Right renal pelvis (tissue), 4 donors: ENCODE results near the gene RPS2. TPM values are rescaled to one million over a fixed set of nuclear protein-coding genes. Genes with fewer than 3 reads are reported as not detected.
"Not testable (repeated sequence)": the region's sequence is repeated elsewhere in the genome, so short reads cannot be mapped to it uniquely, and the experiment has no call there.

Experiments
- DNase-seq, 4 donors: peaks; one replicate each; pipeline ENCODE4 v3.0.0-alpha.2; 2013; ENCODE audit warnings: low read depth in 4 of 4, low spot score in 3 of 4, missing footprints in 1 of 4
- polyA plus RNA-seq, 4 donors: library from polyadenylated mRNA; unstranded; fragments of 120-200 nt; gene quantifications; one replicate each; pipeline ENCODE4 v1.2.1, GENCODE V29; 2013; ENCODE audit not compliant: insufficient read length in 4 of 4

The RPS2 gene
- polyA plus RNA-seq, 4 donors, result 1,839 to 2,451 (median 2,117) TPM

DNA sequence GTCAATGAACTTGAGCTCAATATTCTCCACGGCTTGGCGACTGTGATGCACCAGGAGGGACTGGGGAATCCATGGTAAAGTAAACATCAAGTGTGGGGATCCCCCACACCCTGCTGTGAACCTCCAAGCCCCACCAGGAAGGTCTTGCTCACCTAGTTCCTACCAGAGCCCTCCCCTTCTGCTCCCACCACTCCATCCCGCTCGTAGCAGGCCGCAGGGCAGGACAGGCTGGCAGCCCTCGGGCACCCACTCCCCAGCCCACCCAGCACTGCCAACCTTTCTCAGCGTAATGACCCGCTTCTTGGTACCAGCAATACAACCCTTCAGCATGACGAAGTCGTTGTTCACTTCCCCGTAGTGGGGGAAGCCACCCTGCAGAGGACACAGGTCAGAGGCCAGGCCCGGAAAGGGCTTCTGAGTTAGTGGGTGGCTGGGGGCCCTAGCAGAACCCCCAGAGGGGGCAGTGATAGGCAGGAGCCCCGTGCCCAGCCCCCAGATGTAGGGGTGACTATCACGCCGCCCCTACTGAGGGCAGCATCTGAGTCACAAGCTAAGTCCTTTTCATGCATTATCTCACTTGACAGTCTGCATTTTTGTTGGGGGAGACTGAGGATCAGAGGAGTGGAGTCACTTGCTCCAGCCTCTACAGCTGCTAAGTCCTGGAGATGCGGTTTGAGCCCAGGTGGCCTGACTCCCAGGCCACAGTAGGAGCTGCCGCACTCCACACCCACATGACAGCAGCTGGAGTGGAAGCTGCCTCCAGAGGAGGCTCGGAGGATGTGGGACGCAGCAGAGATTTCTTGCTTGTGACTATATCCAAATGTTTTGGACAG, 18.9 kb downstream of the RPS2 start:
- DNase-seq, result no peak

GRCh38 chr16:1944612-1945199, 19.9 kb downstream of the RPS2 start:
- no peak for DNase-seq

DNA sequence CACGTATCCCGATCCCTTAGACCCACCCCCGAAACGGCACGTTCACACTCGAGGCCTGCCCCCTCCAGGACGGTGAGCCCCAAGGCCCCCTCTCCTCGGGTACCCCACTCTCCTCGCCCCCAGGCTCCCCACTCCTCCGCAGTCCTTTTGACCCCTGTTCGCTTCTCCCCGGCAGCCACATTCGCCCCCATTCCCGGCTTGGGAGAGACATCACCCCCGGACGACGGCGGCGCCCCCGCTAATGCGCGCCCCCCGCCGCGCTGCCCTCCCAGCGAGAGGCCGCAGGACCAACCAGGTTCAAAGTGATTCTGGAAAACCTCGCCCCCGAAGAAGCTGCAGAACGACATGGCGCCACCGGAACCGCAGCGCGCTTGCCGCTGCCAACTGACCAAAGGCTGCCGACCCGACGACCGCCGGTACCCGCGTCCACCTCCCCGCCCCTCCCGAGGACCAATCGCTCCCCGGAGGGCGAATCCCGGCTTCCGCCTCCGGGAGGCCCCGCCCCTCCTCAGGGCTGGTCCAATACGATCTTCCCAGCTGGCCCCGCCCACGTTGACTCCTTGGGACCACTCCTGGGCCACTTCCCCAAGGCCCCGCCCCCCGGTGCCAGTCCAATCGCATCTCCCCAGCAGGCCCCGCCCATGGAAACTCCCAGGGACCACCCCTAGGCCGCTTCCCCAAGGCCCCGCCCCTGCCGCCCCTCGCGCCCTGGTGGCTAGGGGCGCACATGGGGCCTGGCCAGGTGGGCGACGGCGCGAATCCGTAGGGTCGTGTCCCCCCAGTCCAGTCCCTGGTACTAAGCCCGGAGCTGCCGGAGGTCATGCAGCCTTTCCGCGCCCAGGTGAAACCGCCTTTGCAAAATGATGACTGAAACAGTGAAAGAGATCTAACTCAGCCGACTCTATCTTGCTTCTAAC, 21.6 kb downstream of the RPS2 start, which contains the start of gene MSRB1:
TSS of gene MSRB1 (minus strand) at position 390 of the 917 bp plus-strand sequence. CDS start at position 347, 43 bp downstream.
- peak; percentile 96 to 99 (median 99) for DNase-seq

DNA sequence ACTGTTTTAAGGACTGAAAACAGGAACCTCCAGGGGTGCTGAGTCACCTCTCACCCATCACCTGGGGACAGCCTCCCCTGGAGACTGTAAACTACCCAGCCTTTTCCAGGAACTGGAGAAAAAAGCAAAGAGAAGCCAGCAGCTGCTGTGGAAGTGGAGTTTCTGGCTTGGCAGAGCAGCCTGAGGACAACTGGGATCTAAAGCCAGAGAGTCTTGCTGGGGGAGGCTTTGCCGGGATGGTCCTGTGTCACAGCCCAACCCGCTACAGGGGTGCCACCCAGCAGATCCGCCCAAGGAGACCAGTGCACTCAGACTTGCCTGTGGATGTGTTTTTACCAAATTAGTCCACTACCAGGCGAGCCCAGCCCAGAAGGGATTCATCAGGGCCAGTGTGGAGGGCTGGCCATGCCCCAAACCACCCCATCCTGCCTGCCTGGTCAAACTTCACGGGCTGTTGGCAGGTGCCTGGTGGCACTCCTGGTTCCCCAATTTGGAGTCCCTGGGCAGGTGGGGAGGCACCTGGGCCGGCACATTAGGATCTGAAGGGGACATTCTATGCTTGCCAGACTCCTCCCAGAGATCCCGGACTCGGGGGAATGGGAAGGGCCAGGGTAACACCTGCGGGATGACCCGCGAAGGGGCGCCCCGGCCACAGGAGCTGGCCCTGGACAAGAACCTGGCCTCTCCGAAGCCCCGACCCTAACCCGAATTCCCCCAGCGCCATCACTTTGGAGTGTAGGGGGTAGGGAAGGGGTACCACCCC, 22.4 kb downstream of the RPS2 start:
- DNase-seq, result no peak

GRCh38 chr16:1941162-1942046, 23.2 kb downstream of the RPS2 start:
- no peak for DNase-seq

- DNase-seq, result no peak
Observed at GRCh38 chr16:1940273-1941161, 24.1 kb downstream of the RPS2 start.

DNA sequence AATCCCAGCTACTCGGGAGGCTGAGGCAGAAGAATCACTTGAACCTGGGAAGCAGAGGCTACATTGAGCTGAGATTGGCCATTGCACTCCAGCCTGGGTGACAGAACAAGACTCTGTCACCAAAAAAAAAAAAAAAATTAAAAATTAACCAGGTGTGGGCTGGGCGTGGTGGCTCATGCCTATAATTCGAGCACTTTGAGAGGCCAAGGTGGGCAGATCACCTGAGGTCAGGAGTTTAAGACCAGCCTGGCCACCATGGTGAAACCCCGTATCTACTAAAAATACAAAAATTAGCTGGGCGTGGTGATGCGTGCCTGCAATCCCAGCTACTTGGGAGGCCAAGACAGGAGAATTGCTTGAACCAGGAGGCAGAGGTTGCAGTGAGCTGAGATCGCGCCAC, 24.8 kb downstream of the RPS2 start:
- not testable (repeated sequence) for DNase-seq

GRCh38 chr16:1938910-1939309, 25.7 kb downstream of the RPS2 start:
- no peak for DNase-seq

DNA sequence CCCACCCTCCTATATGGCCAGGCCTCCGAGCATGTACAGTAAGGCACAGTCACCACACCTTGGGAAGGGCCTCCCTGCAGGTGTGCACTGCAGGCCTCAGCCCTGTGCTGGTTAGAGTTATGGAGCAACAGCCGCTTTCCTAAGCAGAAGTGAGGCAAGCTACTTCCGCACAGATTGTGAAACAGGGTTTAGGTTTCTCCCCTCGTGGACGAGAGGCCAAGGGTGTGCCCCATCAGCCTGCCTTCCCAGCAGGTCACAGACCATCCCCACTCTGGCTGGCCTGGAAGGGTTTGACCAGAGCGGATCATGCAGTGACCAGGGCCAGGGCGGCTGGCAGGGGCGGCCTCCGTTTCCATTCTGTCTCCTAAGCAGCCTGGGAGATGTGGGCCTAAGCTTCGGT, 26.3 kb downstream of the RPS2 start:
- DNase-seq, result no peak

GRCh38 chr16:1936945-1937479, 27.6 kb downstream of the RPS2 start:
- no peak for DNase-seq

DNA sequence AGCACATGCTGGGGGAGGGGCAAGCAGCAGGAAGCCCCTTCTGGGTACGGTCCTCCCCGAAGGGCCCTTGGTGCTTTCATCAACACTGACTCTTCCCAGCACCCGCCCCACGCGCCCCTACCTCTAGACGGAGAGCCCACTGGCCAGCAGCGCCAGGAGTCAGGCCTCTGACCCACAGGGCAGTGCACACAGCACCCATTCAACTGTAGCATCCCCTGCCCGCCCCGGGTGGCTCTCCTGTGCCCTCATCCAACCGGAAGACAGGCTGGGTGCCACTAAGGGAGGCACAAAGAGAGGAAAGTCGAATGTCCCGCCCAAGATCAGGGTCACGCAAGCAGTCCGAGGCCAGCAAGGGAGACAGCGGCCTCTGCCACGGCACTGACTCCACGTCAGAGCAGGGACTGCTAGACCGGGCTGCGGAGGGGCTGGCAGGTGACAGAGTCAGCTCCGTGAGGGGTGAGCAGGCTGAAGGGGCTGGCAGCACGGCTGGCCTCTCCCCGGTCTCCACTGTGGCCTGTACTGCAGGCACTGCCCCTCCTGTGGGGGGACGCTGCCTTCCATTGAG, 31.4 kb downstream of the RPS2 start:
- DNase-seq, result no peak

- DNase-seq, result no peak
Observed at GRCh38 chr16:1932050-1933028, 32.3 kb downstream of the RPS2 start.

GRCh38 chr16:1930338-1930720, 34.3 kb downstream of the RPS2 start:
- no peak for DNase-seq

DNA sequence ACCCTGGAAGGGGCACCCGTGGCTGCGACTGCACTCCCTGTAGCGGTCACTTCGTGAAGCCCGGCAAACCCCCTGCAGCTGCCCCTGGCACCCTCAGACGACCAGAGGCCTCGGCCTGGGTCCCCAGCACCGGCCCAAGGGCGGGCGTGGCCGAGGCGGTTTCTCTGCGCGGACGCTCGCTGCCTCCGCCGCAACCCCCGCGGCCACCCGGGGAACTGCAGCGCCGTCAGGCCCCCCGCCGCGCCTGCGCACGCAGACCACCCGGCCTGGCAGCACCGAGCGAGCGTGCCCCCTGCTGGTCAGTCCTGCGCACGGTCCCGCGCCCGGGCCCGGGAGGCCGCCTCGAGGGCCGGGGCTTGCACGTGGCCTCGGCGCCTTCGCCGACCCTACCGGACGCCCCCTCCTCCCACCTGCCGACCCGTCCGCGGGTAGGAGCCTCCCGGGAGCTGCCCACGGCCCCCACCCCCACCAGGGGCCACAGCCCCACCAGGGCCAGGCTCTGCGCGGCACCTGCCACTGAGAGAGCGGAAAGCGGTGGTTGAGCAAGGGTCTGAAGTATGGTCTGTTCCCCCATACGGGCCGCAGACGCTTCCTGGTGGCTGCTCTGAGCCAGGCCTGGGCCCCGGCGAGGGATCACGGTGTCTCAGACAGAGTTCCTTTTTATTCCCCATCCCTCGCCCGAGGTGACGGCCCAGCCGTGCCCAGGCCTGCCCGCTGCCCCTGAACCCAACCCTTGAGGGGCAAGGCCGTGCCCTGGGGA, 34.9 kb downstream of the RPS2 start:
- peak; percentile 68 to 83 (median 74) for DNase-seq

GRCh38 chr16:1929105-1929504, 35.5 kb downstream of the RPS2 start:
- DNase-seq, result no peak

GRCh38 chr16:1926271-1926670, 38.4 kb downstream of the RPS2 start:
- DNase-seq, result no peak
